HG03280 (cell line): Measurements from ENCODE around the gene MYADML2.

Source experiments
- ATAC-seq: cut with Tn5 transposase; IDR thresholded peaks from one replicate; pipeline ENCODE4 v1.9.1; 2021; ENCODE audit warnings: mild to moderate bottlenecking, moderate library complexity; ENCODE audit not compliant: unreplicated experiment

The MYADML2 gene

GRCh38 chr17:81912441-81913309 lies 34.4 kb downstream of the MYADML2 start:
- ATAC-seq, result no peak

GRCh38 chr17:81911969-81912368 lies 35.1 kb downstream of the MYADML2 start:
- ATAC-seq, result no peak

- ATAC-seq, result peak; percentile 66
These were observed 35.6 kb downstream of the MYADML2 start, which contains the start of gene PCYT2 for GRCh38 chr17:81911277-81911961. PCYT2 (minus strand) TSS chr17:81911399; CDS start chr17:81911355, 44 bp downstream.

GRCh38 chr17:81910840-81911276 lies 36.2 kb downstream of the MYADML2 start:
- ATAC-seq, result peak; percentile 41

GRCh38 chr17:81909966-81910839 lies 36.8 kb downstream of the MYADML2 start:
- ATAC-seq, result no peak

GRCh38 chr17:81909231-81909630 lies 37.8 kb downstream of the MYADML2 start:
- no peak for ATAC-seq

- no peak for ATAC-seq
These were observed 38.2 kb downstream of the MYADML2 start for GRCh38 chr17:81908793-81909192.

- ATAC-seq, result no peak
These were observed 39.6 kb downstream of the MYADML2 start for GRCh38 chr17:81907219-81908145.

- ATAC-seq, result no peak
These were observed 40.4 kb downstream of the MYADML2 start for GRCh38 chr17:81906476-81907218.

- no peak for ATAC-seq
These were observed 41.0 kb downstream of the MYADML2 start for GRCh38 chr17:81905993-81906392.

- no peak for ATAC-seq
These were observed 41.6 kb downstream of the MYADML2 start for GRCh38 chr17:81905424-81905875.

GRCh38 chr17:81904600-81905423 lies 42.2 kb downstream of the MYADML2 start:
- ATAC-seq, result no peak

GRCh38 chr17:81903896-81904599 lies 43.0 kb downstream of the MYADML2 start:
- no peak for ATAC-seq

- ATAC-seq, result no peak
These were observed 43.6 kb downstream of the MYADML2 start for GRCh38 chr17:81903415-81903831.

- ATAC-seq, result no peak
These were observed 44.2 kb downstream of the MYADML2 start for GRCh38 chr17:81902653-81903414.

GRCh38 chr17:81902023-81902652 lies 44.9 kb downstream of the MYADML2 start, which contains the start of gene NPB:
NPB (plus strand) TSS chr17:81902238; CDS start chr17:81902278, 40 bp downstream.
- ATAC-seq, result no peak
